Panc1 (cell line): Measurements from ENCODE around the gene WNT7A.

ENCODE experiments used
- POLR2AphosphoS5 ChIP-seq: IDR thresholded peaks from 2 replicates; pipeline ENCODE4 v1.6.1; 2012; ENCODE audit warnings: mild to moderate bottlenecking, low read depth, low read length, moderate library complexity
- SIN3A ChIP-seq: IDR thresholded peaks from 2 replicates; pipeline ENCODE4 v1.6.1; 2012; ENCODE audit warnings: low read depth, mild to moderate bottlenecking, low read length, moderate library complexity, borderline replicate concordance; ENCODE audit not compliant: insufficient read depth
- TF ChIP-seq, protein P1 (sequence below): fragments of 450-650 bp; IDR thresholded peaks from 2 replicates; pipeline ENCODE4 v1.5.1; 2017; ENCODE audit warnings: mild to moderate bottlenecking
- TF ChIP-seq, protein P2 (sequence below), 2 experiments: IDR thresholded peaks; 2 replicates each; pipeline ENCODE4 v1.6.1; 2011 to 2012; ENCODE audit warnings: low read depth in 2 of 2, control low read depth in 1 of 2, low read length in 1 of 2, mild to moderate bottlenecking in 1 of 2, moderate library complexity in 1 of 2; ENCODE audit not compliant: insufficient read depth in 1 of 2

DNA sequence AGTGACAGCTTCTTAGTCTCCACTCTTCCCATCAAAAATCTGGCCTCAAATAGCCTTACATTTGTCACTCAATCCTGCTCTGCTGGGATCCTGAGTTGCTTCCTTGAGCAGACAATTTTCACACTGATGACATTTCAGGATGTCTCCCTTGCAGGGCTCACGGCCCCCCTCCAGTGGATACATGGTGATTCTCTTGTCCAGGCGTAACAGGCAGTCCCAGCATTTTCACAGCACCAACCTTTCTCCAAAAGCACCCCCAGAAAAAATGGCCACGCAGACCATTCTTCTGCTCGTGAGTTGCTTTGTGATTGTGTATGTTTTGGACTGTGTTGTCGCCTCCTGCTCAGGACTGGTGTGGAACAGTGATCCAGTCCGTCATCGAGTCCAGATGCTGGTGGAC is 47.4 kb upstream of the WNT7A start:
- TF ChIP-seq, protein P1, sequence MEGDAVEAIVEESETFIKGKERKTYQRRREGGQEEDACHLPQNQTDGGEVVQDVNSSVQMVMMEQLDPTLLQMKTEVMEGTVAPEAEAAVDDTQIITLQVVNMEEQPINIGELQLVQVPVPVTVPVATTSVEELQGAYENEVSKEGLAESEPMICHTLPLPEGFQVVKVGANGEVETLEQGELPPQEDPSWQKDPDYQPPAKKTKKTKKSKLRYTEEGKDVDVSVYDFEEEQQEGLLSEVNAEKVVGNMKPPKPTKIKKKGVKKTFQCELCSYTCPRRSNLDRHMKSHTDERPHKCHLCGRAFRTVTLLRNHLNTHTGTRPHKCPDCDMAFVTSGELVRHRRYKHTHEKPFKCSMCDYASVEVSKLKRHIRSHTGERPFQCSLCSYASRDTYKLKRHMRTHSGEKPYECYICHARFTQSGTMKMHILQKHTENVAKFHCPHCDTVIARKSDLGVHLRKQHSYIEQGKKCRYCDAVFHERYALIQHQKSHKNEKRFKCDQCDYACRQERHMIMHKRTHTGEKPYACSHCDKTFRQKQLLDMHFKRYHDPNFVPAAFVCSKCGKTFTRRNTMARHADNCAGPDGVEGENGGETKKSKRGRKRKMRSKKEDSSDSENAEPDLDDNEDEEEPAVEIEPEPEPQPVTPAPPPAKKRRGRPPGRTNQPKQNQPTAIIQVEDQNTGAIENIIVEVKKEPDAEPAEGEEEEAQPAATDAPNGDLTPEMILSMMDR = peak; percentile 57
- TF ChIP-seq, protein P2, sequence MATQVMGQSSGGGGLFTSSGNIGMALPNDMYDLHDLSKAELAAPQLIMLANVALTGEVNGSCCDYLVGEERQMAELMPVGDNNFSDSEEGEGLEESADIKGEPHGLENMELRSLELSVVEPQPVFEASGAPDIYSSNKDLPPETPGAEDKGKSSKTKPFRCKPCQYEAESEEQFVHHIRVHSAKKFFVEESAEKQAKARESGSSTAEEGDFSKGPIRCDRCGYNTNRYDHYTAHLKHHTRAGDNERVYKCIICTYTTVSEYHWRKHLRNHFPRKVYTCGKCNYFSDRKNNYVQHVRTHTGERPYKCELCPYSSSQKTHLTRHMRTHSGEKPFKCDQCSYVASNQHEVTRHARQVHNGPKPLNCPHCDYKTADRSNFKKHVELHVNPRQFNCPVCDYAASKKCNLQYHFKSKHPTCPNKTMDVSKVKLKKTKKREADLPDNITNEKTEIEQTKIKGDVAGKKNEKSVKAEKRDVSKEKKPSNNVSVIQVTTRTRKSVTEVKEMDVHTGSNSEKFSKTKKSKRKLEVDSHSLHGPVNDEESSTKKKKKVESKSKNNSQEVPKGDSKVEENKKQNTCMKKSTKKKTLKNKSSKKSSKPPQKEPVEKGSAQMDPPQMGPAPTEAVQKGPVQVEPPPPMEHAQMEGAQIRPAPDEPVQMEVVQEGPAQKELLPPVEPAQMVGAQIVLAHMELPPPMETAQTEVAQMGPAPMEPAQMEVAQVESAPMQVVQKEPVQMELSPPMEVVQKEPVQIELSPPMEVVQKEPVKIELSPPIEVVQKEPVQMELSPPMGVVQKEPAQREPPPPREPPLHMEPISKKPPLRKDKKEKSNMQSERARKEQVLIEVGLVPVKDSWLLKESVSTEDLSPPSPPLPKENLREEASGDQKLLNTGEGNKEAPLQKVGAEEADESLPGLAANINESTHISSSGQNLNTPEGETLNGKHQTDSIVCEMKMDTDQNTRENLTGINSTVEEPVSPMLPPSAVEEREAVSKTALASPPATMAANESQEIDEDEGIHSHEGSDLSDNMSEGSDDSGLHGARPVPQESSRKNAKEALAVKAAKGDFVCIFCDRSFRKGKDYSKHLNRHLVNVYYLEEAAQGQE (IDR thresholded peaks at IDR 0.05; ENCODE audit: insufficient read depth in 1 of 2, low read depth in 2 of 2, low read length in 1 of 2) = no peak
- no peak for TF ChIP-seq POLR2AphosphoS5
- no peak for TF ChIP-seq SIN3A
